Fibroblast of skin of left biceps (primary cell): ENCODE measurements around the gene BTRC.

ENCODE experiments used
- DNase-seq, 2 experiments: peaks; one replicate each; pipeline ENCODE4 v3.0.0-alpha.2; 2013; ENCODE audit warnings: low read depth in 2 of 2

BTRC gene

DNA sequence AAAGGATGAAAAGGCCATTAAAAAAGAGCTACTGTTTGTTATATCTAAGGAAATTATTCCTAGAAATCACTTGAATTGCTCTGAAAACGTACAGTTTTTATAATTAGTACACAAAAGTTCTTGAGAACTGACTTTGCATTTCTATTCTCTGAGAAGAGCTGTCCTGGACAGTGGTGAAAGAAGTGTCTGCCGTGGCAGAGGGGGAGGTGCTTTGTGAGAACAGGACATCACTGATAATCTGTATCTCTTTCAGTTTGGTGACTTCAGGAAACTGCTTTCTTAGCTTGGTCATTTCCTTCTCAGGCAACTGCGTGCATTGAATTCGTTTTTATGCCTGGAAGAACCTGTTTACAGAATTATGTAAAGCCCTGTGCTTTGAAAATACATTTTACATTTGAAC is 182.0 kb downstream of the BTRC start:
- DNase-seq, result no peak

DNA sequence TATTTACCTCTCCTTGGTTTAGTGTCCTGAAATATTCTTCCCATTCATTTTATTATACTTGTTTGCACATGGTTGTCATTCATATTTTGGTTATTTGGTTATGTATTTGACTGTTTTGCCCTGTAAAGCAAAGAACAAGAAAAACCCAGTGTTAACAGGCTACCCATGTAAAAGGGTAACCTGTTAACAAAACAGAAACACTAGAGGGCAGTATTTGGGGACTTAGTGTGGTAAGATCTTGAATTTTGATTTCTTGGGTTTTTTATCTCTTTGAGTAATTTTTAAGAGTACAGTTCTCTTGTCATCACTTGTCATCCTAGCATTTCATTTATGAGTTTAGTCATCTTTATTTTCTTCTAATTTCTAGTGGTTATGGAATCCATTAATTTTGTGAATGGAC is 182.8 kb downstream of the BTRC start:
- DNase-seq, result no peak

DNA sequence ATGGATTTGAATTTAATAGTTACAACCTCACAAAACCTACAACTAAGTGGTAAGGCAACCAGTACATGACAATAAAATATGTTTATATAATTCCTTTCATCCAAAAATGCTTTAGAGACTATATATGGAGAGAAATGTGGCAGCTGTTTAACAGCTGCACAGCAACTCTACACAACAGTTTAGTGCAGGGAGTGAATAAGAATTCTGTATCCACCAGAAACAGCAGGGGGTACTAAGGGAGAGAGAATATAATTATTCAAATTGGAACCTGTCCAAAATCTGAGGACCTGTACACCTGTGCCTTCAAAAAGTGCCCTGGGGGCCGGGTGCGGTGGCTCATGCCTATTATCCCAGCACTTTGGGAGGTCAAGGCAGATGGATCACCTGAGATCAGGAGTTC is 184.5 kb downstream of the BTRC start:
- DNase-seq, result no peak

DNA sequence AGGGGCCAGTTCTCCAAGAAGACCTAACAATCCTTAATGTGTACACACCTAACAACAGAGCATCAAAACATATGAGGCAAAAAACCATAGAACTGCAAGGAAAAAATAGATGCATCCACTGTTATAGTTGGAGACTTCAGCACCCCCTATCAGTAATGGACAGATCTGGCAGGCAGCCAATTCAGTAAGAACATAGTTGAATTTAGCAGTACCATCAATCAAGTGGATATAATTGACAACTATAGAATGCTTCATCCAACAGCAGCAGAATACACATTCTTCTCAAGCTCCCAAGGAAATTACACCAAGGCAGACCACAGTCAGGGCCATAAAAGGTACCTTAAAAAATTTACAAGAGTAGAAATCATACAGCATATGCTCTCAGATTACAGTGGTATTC is 191.9 kb downstream of the BTRC start:
- no peak for DNase-seq

DNA sequence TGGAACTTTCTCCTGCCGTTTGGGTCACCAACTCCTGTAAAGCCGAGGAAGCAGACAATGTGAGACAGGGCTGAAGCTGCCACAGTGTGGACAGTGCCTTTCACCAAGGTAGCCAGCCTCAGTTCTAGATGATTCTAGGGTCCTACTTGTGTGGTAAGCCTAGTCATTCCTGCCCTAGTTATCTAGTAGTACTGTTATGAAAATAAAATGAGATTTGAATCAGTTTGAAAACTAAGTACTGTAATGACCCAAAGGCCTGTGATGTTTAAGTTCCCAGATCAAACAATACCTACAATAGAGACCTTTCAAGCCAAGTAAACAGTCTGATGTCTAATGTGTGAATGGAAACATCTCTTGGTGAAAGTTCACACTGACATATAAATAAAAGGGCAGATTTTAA is 197.0 kb downstream of the BTRC start:
- DNase-seq, result no peak

DNA sequence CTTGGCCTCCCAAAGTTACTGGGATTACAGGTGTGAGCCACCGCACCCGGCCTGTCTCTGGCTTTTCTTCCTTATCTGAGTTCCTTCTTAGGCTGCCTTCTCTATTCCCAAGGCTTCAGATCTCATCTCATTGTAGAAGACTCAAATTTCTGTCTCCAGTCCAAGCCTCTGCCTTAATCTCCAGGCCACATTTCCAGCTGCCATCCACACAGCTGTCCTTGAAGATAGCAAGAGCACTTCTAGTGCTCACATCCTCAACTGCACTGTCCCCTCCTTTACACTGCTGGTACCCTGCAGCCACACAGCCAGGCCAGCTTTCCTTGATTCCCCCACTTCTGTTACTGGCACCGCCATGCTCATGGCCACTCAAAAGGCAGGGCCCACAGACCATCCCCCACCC is 198.5 kb downstream of the BTRC start:
- no peak for DNase-seq

DNA sequence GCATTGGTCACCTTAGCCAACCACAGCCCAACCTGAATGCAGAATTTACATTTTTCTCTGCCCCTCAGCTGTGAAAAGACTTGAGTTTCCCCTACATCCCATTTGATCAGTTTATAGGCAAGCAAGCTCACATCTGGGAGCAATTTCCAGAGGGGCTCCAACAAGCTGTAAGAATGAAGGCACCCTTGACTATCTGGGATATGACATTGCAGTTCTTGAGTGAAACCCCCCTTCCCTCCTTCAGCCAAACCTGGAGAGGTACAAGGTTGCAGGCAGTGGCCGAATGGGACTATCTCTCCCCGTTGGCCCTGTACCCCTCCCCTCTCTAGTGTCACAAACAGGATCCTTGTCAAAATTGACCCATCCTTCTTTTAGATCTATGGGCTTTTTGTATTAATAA is 203.6 kb downstream of the BTRC start:
- DNase-seq, result no peak

DNA sequence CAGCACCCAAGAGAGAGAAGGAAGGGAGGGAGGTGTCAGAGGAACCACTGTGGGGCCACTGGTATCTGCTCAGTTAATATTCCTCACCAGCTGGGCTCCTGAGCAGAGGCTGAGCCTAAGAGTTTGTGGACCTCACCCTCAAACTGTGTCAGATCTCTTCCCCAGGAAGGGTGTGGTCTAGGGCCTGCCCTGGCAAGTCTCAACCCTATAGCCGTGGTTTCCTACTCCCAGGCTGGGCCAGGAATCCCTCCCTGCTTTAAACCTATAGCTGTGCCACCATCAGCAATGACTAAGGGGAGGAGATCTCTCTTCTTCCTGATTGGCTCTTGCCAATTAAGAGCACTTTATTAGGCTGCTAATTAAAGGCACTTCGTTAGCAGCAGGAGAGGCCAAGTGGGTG is 204.2 kb downstream of the BTRC start:
- no peak for DNase-seq

DNA sequence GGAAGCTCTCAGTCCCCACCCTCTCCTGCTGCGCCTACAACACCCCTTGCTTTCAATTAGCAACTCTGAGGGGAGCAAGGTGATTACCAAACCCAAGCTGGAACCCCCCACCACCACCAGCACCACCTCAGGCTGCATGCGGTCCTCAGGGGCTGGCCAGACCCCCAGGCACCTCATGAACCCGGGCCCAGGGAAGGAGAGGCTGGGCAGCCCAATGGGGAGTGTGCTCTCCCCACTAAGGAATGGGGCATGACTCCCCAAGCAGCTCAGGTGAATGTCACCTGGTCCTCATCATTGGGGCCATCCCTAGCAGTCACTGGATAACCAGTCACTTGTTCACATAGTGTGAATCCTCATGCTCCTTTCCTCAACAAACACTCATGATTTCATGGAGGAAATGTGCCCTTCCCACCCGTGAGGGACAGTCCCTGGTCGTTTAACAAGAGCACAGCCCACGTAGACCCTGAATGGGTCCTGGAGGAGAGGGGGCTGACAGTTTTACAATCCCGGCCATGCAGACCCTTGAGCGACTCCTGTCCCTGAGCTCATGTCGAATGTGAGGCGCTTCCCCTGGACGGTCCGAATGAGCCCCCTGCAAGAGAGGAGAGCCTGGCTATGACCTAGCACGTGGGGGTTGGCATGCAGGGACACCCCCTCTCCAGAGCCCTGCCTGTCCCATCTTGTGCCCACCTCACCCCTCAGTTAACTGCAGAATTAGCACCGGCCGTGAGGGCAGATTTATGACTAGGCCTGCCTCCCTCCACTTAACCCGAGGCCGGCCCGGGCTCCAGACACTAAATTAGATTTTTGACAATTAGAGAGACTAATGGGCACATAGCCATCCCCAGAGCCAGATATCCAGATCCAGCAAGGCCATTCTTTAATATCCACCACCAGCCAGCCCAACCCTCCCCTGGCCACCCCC is 205.0 kb downstream of the BTRC start:
- no peak for DNase-seq

DNA sequence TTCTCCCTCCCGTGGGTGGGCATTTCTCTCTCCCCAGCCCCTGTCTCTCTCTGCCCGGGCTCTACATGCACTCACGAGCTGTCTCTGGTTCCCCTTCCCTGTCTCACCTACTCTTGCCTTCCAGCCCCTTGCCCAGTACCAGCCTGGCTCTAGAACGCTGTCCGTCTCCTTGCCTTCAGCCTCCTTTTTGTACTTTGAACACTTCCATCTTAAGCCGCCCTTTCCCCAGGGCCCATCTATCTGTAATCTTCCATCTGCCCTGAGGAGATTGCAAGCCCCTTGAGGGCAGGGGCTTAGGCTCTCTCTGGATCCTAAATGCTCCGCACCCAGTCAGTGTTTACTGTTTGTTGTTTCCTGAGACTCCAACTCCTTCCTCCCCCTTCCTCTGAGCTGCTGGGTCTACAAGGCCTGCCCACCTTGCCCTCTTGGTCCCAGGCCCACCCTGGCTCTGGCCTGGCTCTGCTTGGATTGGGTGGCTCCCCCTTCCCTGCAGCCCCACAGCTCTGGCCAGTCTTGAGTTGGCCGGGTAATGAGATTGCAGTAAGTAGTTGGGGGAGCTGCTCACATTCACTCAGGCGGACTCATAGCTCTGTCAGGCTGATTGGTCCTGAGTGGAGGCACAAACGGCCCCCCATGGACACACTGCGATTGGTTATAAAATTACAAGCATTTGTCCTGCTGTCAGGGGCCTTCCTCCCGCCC is 205.8 kb downstream of the BTRC start:
- no peak for DNase-seq

DNA sequence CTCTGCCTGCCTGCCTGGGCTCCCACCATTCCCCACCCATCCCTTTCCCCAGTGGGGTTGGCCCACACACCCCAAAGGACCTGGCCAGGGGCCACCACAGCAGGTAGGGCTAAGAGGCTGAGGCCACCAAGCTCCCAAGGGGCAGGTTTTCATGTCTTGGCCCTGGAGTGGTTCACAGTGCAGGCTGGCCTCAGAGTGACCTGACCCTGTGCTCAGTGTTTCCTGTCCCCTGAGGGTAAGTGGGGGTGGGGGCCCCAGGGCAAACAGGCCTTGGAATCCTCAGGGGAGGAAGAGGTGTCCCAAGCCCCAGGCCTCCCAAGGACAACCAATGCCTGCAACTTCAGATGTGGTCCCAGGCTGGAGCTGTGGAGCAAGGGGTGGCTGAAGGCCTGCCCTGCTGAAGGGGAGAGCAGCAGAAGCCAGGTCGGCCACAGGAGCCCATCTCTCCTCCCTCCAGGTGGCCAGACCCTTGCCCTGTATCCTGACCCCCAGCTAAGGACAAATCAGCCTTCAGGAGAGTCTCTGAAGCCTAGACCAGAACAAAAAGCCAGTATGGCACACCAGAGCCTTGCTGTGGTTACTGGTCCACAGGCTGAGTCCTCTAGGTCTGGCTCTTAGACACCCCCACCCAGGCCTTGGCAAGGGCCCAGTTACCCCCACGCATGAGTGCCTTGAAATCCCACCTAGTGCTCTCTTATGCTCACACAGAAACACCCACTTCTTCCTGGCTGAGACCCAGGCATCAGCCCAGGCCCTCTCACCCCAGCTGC is 206.5 kb downstream of the BTRC start:
- no peak for DNase-seq

DNA sequence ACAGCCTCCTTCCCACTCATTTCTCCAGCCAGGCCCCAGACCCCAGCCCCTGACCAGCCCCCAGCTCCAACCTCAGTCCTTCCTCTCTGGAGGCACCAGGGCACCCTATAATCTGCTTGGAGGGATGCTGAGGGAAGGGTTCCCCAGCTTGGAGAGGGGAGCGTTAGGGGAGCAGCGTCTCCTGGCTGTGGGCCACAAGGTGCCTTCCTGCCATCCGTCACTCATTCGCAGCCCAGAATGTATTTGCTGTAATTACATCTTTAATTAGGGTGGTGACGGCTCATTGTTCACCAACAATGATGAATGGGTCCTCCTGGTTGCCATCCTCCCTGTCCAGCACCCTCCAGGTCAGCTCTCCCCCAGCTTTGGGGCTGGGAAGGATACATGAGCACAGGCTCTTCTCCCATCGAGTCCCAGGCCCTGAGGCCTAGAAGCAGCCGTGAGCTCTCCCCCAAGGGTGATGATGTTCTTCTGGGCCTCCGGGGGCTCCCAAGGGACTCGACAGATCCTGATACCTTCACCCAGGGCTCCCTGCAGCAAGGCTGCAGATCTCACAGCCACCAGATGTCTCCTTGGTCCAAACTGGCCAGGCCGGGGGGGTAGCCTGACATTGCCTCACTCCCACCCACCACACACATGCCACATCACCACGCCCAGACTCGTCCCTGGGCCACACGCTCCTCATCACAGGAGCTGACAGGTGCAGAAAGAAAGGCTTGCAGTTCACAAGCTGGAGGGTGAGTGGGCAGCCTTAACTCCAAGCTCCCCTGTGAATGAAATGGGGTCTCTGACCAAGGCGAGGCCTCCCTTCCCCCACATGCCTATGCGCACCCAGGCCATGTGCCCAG is 207.3 kb downstream of the BTRC start:
- no peak for DNase-seq

DNA sequence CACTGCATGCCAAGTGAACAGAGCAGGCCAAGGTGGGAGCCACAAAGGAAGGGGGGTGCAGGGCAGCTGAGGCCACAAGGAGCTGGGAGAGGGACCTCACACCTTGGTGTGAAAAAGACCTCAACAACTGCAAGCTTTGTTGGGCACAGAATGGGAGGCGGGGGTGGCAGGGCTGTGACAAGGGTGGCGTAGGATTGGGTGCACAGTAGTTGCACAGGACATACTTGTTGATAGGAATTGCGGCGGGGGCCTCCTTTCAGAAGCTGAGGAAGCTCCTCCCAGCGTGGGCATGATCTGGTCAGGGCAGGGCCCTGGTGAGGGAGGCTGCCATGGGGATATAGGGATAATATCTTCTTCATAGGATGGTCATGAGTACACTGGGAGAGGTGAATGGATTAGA is 208.3 kb downstream of the BTRC start:
- no peak for DNase-seq

DNA sequence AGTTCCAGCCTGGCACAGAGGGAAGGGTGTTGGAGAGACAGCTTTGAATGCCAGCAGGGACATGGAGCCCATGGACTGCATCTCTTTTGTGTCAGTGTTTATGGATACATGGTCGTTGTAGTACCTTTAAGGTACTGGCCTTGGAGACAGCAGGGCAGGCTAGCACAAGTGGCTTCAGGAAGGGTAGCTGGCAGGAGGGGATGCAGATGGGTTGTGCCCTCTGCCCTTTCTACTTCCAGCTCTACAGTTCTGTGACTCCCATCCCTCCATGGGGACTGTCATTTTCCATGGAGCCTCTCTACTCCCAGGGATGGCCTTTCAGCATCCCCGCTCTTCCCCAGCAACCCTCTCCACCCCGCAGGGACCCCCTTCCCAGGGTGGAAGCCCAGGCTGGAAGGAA is 209.0 kb downstream of the BTRC start:
- DNase-seq, result no peak

DNA sequence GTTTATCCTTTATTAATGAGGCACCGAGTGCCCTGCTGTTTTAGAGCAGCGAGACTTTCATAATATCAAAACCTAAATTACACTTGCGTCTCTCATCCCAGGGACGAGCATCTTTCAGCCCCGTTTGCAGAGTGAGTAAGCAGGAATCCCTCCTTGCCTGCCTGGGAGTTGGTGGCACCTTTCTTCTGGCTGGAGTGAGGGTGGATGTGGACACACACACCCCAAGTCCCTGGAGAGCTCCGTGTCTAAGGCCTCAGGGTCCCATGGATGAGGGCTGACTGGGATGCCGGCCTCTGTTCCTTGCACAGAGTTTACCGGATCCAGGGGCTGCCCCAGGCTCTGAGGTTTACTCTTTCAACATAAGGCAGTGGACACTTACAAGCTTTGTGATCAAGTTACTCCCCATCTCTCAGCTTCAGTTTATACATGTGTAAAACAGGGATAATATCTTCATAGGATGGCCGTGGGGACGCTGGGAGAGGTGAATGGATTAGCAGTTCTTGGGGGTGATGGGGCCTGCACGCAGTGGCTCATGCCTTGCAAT is 209.6 kb downstream of the BTRC start:
- DNase-seq, result no peak

DNA sequence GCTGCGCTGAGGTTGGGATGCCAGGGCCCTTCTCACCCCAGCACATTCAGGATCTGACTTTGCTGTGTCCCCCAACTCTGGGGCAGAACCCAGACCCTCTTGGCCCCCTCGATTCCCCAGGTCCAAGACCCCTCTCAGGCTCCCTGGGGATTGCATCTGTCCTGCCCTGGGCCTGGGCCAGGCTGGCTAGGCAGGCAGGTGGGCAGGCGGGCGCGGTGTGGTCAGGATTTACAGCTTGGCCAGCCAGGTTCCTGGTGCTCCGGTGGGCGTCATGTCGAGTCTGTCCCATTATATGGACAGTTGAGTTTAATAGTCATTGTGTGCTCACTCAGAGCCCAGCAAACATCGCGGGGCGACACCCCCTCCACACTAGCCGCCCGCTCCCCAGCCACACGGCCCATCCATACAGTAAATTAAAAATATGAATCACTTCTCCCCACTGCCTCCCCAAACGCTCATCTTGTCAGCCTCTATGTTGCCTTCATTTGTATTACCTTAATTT is 210.6 kb downstream of the BTRC start:
- no peak for DNase-seq

DNA sequence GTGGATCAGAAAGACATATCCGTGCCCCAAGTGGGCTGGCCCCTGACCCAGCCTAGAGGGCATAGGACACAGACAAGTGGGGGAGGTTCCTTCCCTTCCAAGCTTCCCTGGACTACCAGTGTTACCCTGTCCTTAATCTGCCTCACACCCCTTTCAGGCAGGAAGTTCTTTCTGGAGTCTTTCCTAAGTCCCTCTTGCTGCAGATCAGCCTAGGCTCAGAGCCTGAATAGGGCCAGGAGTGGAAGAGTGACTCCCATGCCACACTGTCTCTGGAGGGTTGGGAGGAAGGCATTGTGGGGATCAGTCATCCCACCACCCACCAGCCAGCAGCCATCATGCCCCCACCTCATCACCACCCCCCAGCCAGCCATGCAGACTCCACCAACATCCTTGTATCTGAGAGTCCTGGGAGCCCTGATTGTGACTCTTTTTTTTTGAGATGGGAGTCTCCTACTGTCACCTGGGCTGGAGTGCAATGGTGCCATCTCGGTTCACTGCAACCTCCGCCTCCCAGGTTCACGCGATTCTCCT is 211.5 kb downstream of the BTRC start:
- no peak for DNase-seq

DNA sequence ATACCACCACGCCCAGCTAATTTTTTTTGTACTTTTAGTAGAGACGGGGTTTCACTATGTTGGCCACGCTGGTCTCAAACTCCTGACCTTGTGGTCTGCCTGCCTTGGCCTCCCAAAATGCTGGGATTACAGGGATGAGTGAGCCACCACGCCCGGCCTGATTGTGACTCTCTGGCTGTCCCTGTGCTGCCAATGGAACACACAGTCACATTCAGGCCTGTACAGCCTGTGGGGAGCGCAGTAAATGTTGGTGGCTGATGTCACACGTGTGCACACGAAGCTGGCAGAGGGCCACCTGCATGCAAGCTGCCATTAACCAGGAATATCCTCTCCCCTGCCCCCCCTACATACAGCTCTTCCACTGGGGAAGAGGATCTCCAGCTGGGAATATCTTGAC is 212.0 kb downstream of the BTRC start:
- no peak for DNase-seq

DNA sequence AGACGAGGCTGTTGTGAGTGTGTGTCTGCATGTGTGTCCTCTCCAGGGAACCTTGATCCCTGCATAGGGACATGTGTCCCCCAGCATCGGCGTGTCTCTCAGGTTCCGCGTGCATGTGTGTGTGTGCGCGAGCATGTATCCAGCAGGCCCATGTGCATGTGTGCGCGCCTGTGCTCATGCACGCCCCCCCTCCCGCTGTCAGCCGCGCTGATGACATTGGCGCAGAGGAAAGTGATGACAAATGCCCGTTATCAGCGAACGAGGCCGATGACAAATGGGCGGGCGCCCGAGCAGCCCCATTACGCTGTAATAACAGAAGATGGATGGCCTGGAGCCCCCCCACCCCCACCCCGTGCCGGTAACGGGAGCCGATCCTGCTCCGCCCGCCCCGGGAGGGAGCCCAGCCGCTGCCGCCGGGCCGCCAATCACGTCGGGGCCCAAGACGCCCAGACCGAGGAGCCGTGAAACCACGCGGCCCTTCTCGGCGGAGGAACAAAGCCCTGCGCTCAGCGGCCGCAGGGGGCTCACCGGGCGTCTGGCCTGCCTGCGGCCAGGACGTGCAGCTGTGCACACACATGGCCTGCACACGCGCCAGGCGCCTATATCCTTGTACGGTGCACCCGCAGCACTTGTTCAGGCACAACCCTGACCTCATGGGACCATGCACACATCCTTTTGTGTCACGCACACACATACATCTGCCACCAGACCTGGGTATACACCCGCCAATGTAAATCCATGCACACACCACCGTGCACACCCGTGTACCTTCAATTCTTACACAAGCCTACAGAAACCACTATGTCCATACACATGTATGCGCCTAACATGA is 212.6 kb downstream of the BTRC start:
- DNase-seq, result no peak
